H9 (cell line): ENCODE data around the gene GGACT. TPM values are rescaled to one million over a fixed set of nuclear protein-coding genes. Genes with fewer than 3 reads are reported as not detected.

Experiments
- DNase-seq: peaks from one replicate; pipeline ENCODE4 v3.0.0-alpha.2; 2017
- H2AFZ ChIP-seq: one replicate; pipeline ENCODE4 v1.6.1; 2013; ENCODE audit warnings: mild to moderate bottlenecking, low read length, control low read depth, moderate library complexity
- H2AK5ac ChIP-seq: 2 replicates; pipeline ENCODE4 v1.6.1; 2013; ENCODE audit warnings: low read length, control low read depth, mixed read lengths; ENCODE audit not compliant: insufficient read length
- H2BK120ac ChIP-seq: one replicate; pipeline ENCODE4 v1.6.1; 2013; ENCODE audit warnings: low read depth, mild to moderate bottlenecking, low read length, control low read depth, inconsistent platforms; ENCODE audit not compliant: poor library complexity, severe bottlenecking
- H2BK12ac ChIP-seq: 2 replicates; pipeline ENCODE4 v1.6.1; 2013; ENCODE audit warnings: low read length, control low read depth, mixed read lengths, low read depth; ENCODE audit not compliant: insufficient read length
- H2BK15ac ChIP-seq: 2 replicates; pipeline ENCODE4 v1.6.1; 2013; ENCODE audit warnings: low read depth, low read length, control low read depth
- H2BK20ac ChIP-seq: one replicate; pipeline ENCODE4 v1.6.1; 2013; ENCODE audit warnings: low read depth, mild to moderate bottlenecking, low read length, control low read depth, inconsistent platforms; ENCODE audit not compliant: poor library complexity, severe bottlenecking
- H2BK5ac ChIP-seq: 2 replicates; pipeline ENCODE4 v1.6.1; 2013; ENCODE audit warnings: low read length, control low read depth, mixed read lengths; ENCODE audit not compliant: insufficient read length
- H3K14ac ChIP-seq: 2 replicates; pipeline ENCODE4 v1.6.1; 2013; ENCODE audit warnings: low read length, control low read depth; ENCODE audit not compliant: insufficient read depth
- H3K18ac ChIP-seq: 2 replicates; pipeline ENCODE4 v1.6.1; 2013; ENCODE audit warnings: low read depth, mild to moderate bottlenecking, mixed read lengths, low read length, control low read depth; ENCODE audit not compliant: insufficient read length
- H3K23ac ChIP-seq: 2 replicates; pipeline ENCODE4 v1.6.1; 2013; ENCODE audit warnings: low read length, control low read depth, mixed read lengths, low read depth; ENCODE audit not compliant: insufficient read length
- H3K23me2 ChIP-seq: 2 replicates; pipeline ENCODE4 v1.6.1; 2013; ENCODE audit warnings: low read depth, mild to moderate bottlenecking, mixed read lengths, low read length, control low read depth; ENCODE audit not compliant: insufficient read length, poor library complexity, severe bottlenecking
- H3K27ac ChIP-seq: 2 replicates; pipeline ENCODE4 v1.5.1; 2013; ENCODE audit warnings: low read length, control low read depth, mixed read lengths, low read depth; ENCODE audit not compliant: insufficient read length
- H3K27me3 ChIP-seq: 2 replicates; pipeline ENCODE4 v1.6.1; 2013; ENCODE audit warnings: low read length, control low read depth, inconsistent platforms; ENCODE audit not compliant: insufficient read depth
- H3K4ac ChIP-seq: 2 replicates; pipeline ENCODE4 v1.6.1; 2013; ENCODE audit warnings: low read depth, mild to moderate bottlenecking, control low read depth, inconsistent platforms, low read length, moderate library complexity
- H3K4me1 ChIP-seq: 2 replicates; pipeline ENCODE4 v1.6.1; 2013; ENCODE audit warnings: low read length, control low read depth, inconsistent platforms; ENCODE audit not compliant: insufficient read depth
- H3K4me2 ChIP-seq: 2 replicates; pipeline ENCODE4 v1.6.1; 2013; ENCODE audit warnings: low read length, control low read depth, mixed read lengths; ENCODE audit not compliant: insufficient read length, insufficient read depth
- H3K56ac ChIP-seq: 2 replicates; pipeline ENCODE4 v1.6.1; 2013; ENCODE audit warnings: low read depth, mild to moderate bottlenecking, mixed read lengths, low read length, control low read depth; ENCODE audit not compliant: insufficient read length
- H3K79me1 ChIP-seq: 2 replicates; pipeline ENCODE4 v1.6.1; 2013; ENCODE audit warnings: low read depth, mild to moderate bottlenecking, moderate library complexity, low read length, control low read depth, inconsistent platforms; ENCODE audit not compliant: insufficient read depth, poor library complexity, severe bottlenecking
- H3K79me2 ChIP-seq: 2 replicates; pipeline ENCODE4 v1.6.1; 2013; ENCODE audit warnings: low read length, control low read depth, inconsistent platforms; ENCODE audit not compliant: insufficient read depth
- H3K9ac ChIP-seq: 2 replicates; pipeline ENCODE4 v1.6.1; 2013; ENCODE audit warnings: low read length, control low read depth, mixed read lengths; ENCODE audit not compliant: insufficient read length; ENCODE audit errors: extremely low read depth
- H3K9me3 ChIP-seq: one replicate; pipeline ENCODE4 v1.6.1; 2013; ENCODE audit warnings: low read depth, low read length, inconsistent platforms; ENCODE audit not compliant: control insufficient read depth
- H3T11ph ChIP-seq: one replicate; pipeline ENCODE4 v1.6.1; 2013; ENCODE audit warnings: mild to moderate bottlenecking, low read length, control low read depth, inconsistent platforms
- H4K20me1 ChIP-seq: one replicate; pipeline ENCODE4 v1.6.1; 2013; ENCODE audit not compliant: control insufficient read depth, insufficient read length, insufficient read depth
- H4K5ac ChIP-seq: 2 replicates; pipeline ENCODE4 v1.6.1; 2013; ENCODE audit warnings: low read depth, mild to moderate bottlenecking, mixed read lengths, low read length, control low read depth; ENCODE audit not compliant: insufficient read length
- H4K8ac ChIP-seq: replicated peaks from 2 replicates; pipeline ENCODE4 v1.6.1; 2013; ENCODE audit warnings: low read length, control low read depth, mixed read lengths, low read depth; ENCODE audit not compliant: insufficient read length
- H4K91ac ChIP-seq: 2 replicates; pipeline ENCODE4 v1.6.1; 2013; ENCODE audit warnings: low read depth, mild to moderate bottlenecking, moderate library complexity, mixed read lengths, low read length, control low read depth; ENCODE audit not compliant: insufficient read length
- H3K27ac Mint-ChIP-seq, 3 experiments: 2 replicates in 2 of 3; 3 replicates in 1 of 3; pipeline ENCODE4 v1.8.0; 2020 to 2021; ENCODE audit warnings: mixed read lengths in 3 of 3, mild to moderate bottlenecking in 1 of 3, moderate library complexity in 1 of 3
- H3K27me3 Mint-ChIP-seq: 2 replicates; pipeline ENCODE4 v1.8.0; 2021; ENCODE audit warnings: low read depth, mild to moderate bottlenecking, moderate library complexity, mixed read lengths
- H3K36me3 Mint-ChIP-seq, 3 experiments: 2 replicates in 2 of 3; 3 replicates in 1 of 3; pipeline ENCODE4 v1.8.0; 2020 to 2021; ENCODE audit warnings: low read depth in 3 of 3, mixed read lengths in 3 of 3; ENCODE audit not compliant: insufficient read depth in 1 of 3
- H3K4me1 Mint-ChIP-seq, 2 experiments: 2 replicates each; pipeline ENCODE4 v1.8.0; 2020; ENCODE audit warnings: mixed read lengths in 2 of 2
- H3K4me3 Mint-ChIP-seq, 2 experiments: 2 replicates in 1 of 2; 3 replicates in 1 of 2; pipeline ENCODE4 v1.8.0; 2020 to 2021; ENCODE audit warnings: mild to moderate bottlenecking in 2 of 2, mixed read lengths in 2 of 2, moderate library complexity in 1 of 2
- H3K9me3 Mint-ChIP-seq, 2 experiments: 2 replicates in 1 of 2; 3 replicates in 1 of 2; pipeline ENCODE4 v1.8.0; 2020; ENCODE audit warnings: mild to moderate bottlenecking in 2 of 2, mixed read lengths in 2 of 2, moderate library complexity in 1 of 2
- CTCF ChIP-seq: fragments of 200-600 bp; sonication (generic); conservative IDR thresholded peaks from 3 replicates; pipeline ENCODE4 v1.8.0; 2021; ENCODE audit warnings: antibody characterized with exemption, mild to moderate bottlenecking
- WGBS: extraction: QIAGEN DNeasy Blood & Tissue Kit; methylation state at CpG from one replicate; pipeline ENCODE4 v1.1.7; 2013; ENCODE audit warnings: missing lambda C conversion rate, low lambda C conversion rate, mixed read lengths; ENCODE audit not compliant: insufficient read length; ENCODE audit errors: extremely low coverage; 5-methylcytosine and 5-hydroxymethylcytosine counted together
- total RNA-seq: library from RNA; stranded (reverse); gene quantifications from 2 replicates; pipeline ENCODE4 v1.2.1, GENCODE V29; 2021

Gene GGACT
- total RNA-seq, 1 experiment from 2014 or later = 1.3 TPM

DNA sequence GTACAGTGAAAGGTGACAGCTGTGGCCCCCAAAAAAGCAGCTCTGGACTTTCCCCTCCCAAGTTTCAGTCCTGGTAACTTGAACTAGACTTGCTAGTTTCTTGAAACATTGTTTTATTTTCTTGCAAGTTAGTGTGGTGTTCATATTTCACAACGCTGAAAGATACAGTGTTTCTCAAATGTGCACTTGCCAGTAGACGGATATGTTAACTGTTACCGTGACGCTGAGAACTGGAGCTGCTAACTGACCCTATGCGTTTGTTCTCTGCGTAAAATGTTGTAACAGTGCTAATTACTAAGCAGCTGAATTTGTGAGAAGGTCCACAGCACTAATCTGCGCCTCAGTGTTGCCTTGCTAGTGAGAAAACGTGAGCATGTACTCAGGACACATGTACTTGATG lies 79.6 kb downstream of the GGACT start:
- no peak overlapping the region for H2BK120ac ChIP-seq
- H3K79me2 ChIP-seq = no peaks in the 10 kb centered on the region
- no peak for DNase-seq
- no peak overlapping the region for H4K91ac ChIP-seq
- Mint-ChIP-seq H3K4me3 (no peak overlapping the region), H3K9me3 (no peaks in the 10 kb centered on the region), H3K36me3 (0 out of 7 replicates have a peak, but pooled peaks cover 0 to 2% (median 0%) of the 10 kb centered on the region in 3 experiments), H3K27ac (peak overlapping the region; percentile 72 to 98 (median 92)), H3K27me3 (no peaks in the 10 kb centered on the region), H3K4me1 (peaks cover 70% of the 10 kb centered on the region in 2 experiments)
- peak overlapping the region; percentile 98 for H2AK5ac ChIP-seq
- H2BK12ac ChIP-seq = peak overlapping the region; percentile 87
- no peak overlapping the region for H4K5ac ChIP-seq
- WGBS = no CpG with 5 or more reads among the region's 8 CpGs
- peak overlapping the region; percentile 76 for H3K27ac ChIP-seq
- peak overlapping the region; percentile 62 for H3K18ac ChIP-seq
- H3K4me2 ChIP-seq = no peak overlapping the region
- no peak overlapping the region for H3K14ac ChIP-seq
- H2BK15ac ChIP-seq = peak overlapping the region; percentile 93; the same call in 1 of the 2 replicates
- peak overlapping the region; percentile 94 for H2BK5ac ChIP-seq
- H3K9ac ChIP-seq = peak overlapping the region; percentile 49
- H4K8ac ChIP-seq = peak overlapping the region; percentile 96
- H2BK20ac ChIP-seq = no peak overlapping the region
- no peak overlapping the region for H3K4ac ChIP-seq
- no peak for TF ChIP-seq CTCF
- H3K4me1 ChIP-seq = peaks cover 23% of the 10 kb centered on the region
- no peak overlapping the region for H3K23ac ChIP-seq
- no peaks in the 10 kb centered on the region for H3K9me3 ChIP-seq
- H3K23me2 ChIP-seq = no peaks in the 10 kb centered on the region
- H3T11ph ChIP-seq = no peak overlapping the region
- no peaks in the 10 kb centered on the region for H3K27me3 ChIP-seq
- no peaks in the 10 kb centered on the region for H3K79me1 ChIP-seq
- H4K20me1 ChIP-seq = no peaks in the 10 kb centered on the region
- peak overlapping the region; percentile 82 for H3K56ac ChIP-seq
- no peak overlapping the region for H2AFZ ChIP-seq
